HG03342 (cell line): Measurements from ENCODE around the gene UBE2K.
"Not testable (repeated sequence)": the region's sequence is repeated elsewhere in the genome, so short reads cannot be mapped to it uniquely, and the experiment has no call there.

Experiments used
- ATAC-seq: cut with Tn5 transposase; IDR thresholded peaks from one replicate; pipeline ENCODE4 v1.9.1; 2021; ENCODE audit warnings: mild to moderate bottlenecking, moderate library complexity; ENCODE audit not compliant: unreplicated experiment

The UBE2K gene

DNA sequence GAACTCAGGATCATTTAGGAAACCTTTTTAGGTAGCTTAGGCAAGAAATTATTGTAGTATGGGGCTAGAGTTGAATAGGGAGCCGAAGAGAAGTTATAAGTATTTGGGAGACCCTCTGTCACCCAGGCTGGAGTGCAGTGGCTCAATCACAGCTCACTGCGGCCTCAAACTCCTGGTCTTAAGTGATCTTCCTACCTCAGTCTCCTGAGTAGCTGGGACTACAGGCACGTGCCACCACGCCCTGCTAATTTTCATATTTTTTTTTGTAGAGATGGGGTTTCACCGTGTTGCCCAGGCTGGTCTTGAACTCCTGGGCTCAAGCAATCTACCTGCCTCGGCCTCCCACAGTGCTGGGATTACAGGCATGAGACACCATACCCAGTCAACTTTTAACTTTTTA is 23.3 kb downstream of the UBE2K start:
- not testable (repeated sequence) for ATAC-seq

DNA sequence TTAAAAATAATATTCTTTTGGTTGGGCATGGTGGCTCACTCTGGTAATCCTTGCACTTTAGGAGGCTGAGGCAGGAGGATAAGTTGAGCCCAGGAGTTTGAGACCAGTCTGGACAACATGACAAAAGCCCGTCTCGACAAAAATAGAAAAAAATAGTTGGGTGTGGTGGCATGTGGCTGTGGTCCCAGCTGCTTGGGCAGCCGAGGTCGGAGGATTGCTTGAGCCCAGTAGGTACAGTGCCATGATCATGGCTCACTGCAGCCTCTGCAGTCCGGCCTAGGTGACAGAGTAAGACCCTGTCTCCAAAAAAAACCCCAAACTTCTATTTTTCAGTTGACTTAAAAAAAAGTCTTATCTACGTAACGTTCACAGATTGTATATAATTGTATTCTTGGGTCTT is 23.9 kb downstream of the UBE2K start:
- no peak for ATAC-seq

DNA sequence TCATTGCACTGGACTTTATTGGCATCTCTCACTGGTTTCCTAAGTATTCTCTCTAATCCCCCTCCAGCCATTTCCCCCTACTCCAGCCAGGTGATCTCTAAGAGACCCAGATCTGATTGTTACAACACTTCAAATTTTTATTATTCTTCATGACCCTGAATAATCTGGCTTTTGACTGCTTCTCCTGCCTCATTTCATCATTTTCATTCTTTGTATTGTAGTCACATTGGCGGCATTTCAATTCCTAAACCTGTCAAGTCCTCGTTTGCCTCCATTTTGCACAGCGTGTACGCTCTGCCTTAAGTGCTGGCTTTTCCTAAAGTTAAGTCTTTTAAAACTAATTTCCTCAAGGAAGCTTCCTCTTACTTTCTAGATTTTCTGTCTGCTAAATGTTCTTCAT is 31.6 kb downstream of the UBE2K start:
- no peak for ATAC-seq

DNA sequence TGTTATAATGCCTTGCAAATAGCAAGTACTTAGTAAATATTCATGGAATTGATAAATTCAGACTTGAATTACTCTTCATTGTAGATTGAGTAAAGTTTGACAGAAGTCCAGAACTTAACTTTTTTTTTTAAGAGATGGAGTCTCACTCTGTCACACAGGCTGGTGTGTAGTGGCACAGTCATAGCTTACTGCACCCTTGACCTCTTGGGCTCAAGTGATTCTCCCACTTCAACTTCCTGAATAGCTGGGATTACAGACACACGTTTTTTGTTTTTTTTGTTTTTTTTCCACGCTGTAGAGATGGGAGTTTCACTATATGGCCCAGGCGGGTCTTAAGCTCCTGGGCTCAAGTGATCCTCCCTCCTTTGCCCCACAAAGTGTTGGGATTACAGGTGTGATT is 32.1 kb downstream of the UBE2K start:
- ATAC-seq, result no peak

DNA sequence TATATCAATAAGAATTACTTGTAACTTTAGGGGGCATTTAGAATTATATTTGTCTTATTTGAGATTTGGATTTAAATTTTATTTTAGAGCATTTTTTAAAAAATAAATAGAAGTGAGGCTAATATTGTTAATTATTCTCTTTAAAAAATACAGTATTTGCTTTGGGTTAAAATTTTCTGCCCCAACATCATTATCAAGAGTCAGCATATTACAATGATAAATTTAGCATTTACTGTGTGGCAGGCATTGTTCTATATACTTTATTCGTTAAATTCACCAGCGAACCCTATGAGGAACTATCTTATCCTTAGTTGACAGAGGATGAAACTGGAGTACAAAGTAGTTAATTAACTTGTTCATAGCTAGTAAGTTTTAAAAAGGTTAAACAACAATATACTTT is 34.0 kb downstream of the UBE2K start:
- ATAC-seq, result no peak

DNA sequence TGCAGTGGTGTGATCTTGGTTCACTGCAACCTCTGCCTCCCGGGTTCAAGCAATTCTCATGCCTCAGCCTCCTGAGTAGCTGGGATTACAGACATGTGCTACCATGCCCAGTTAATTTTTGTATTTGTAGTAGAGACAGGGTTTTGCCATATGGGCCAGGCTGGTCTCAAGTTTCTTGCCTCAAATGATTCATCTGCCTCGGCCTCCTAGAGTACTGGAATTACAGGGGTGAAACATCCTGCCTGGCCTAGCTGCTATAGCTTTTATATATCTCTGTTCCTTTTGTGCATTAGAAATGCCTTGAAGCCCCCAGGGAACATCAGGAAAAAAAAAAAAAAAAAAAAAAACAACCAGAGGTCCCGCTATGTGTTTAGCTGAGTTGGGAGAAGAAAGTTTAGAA is 34.8 kb downstream of the UBE2K start:
- no peak for ATAC-seq

DNA sequence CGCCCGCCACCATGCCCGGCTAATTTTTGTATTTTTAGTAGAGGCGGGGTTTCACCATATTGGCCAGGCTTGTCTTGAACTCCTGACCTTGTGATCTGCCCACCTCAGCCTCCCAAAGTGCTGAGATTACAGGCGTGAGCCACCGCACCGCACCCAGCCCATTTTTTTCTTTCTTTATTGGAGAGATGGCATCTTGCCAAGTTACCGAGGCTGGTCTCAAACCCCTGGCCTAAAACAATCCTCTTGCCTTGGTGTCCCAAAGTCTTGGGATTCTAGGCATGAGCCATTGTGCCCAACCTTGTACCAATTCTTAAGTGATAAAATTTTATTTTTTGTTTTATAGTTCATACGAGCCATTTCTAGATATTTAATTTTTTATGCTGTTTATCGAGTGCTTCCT is 41.7 kb downstream of the UBE2K start:
- ATAC-seq, result not testable (repeated sequence)

DNA sequence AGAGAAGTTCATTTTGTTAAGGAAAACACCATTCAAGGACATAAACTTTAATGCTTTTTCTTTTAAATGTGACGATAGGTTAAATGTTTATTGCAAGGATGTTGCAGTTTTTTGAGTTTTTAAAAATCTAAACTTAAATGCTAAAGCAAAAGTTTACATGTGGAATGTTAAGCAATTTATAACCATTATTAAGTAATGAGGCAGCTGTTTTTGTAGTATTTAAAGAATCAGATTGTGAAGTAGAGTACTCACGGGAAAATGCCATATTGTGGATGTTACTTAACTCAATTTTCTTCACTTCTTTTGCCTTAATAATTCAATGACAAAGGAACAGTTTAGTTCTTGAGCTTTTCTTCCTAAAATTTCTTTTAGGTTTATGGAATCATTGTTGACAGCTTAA is 43.5 kb downstream of the UBE2K start:
- no peak for ATAC-seq

DNA sequence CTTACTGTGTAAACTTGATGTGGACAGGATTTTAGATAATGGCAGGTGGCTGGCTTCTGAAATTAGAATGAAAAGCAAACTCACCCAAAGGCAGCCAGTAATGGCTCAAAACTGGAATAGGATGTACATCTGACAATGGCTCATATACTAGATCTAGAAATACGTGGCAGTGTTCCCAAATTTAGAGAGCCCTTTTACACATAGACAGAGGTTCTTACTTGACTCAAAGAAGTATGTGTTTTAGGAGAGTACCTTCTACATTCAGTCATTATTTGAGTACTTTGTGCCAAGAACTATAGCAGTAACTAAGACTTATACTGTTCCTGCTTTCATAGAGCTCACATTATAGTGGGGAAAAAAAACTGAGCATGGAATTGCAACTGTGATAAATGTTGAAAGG is 48.0 kb downstream of the UBE2K start:
- no peak for ATAC-seq

DNA sequence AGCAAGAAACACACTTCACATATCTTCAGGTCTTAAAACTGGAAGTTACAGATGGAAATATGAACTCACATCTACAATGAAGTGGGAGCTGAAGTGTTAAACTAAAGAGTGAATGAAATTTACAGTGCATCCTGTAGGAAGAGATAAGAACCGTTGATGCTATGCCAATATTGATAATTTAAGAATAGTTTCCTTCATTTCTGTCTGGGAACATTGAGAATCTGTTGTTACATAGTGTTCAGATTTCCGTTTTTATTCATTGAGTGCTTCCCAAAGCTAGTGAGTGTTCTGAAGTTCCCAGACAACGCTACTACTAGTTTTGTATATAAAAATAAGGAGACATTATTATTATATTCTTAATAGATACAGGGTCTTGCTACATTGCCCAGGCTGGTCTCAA is 52.3 kb downstream of the UBE2K start:
- ATAC-seq, result no peak

DNA sequence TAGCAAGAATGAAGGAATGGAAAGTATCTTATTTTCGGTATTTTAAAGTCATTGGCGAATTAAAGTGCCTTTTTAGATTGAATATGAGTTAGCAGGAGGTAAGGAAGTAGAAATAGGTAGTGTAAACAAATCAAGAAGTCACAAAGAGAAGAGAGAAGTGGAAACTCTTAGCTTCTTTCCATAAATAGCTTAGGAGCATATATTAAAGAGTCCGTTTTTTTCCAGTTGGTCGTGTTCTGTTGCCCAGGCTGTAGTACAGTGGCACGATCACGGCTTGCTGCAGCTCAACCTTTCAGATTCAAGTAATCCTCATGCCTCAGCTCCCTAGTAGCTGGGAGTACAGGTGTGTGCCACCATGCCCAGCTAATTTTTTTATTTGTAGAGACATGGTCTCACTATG is 56.4 kb downstream of the UBE2K start:
- no peak for ATAC-seq

DNA sequence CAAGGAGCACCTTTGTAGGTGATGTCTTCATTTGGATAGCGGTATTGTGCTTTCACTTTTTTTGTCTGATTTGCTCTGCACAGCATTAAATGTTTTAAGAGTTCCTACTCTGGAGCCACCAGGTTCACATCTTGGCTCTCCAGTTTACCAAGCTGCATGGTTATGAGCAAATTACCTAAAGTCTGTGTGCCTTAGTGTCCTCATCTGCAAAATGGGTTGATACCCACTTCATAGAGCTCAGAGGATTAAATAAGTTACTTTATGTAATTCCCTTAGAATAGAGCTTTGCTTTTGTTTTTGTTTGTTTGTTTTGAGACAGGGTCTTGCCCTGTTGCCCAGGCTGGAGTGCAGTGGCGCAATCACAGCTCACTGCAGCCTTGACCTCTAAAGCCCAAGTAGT is 58.2 kb downstream of the UBE2K start:
- ATAC-seq, result no peak

DNA sequence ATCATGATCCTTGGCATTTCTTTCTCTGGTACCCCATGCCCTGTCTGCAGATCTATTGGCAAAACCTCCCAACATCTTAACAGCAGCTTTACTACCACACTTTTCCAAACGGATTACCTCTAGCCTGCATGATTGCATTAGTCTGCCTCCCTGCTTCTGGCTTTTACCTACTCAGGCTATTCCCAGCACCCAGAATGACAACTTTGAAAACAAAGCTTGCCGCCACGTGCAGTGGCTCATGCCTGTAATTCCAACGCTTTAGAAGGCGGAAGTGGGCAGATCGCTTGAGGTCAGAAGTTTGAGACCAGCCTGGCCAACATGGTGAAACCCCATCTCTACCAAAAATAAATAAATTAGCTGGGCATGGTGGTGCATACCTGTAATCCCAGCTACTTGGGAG is 60.2 kb downstream of the UBE2K start:
- ATAC-seq, result no peak

DNA sequence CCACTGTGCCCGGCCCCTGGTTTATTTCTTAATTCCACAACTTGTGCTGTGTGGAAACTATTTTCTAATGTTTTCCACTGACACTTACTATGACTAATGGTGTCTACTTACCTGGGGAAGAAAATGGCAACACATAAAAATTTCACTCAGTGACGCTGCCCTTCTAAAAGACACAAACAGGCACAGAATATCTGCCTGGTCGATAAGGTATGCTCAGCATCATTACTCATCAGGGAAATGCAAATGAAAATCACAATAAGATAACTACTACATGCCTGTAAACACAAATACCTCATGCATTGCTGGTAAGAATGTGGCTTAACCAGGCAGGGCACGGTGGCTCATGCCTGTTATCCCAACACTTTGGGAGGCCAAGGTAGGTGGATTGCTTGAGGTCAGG is 61.6 kb downstream of the UBE2K start:
- no peak for ATAC-seq

DNA sequence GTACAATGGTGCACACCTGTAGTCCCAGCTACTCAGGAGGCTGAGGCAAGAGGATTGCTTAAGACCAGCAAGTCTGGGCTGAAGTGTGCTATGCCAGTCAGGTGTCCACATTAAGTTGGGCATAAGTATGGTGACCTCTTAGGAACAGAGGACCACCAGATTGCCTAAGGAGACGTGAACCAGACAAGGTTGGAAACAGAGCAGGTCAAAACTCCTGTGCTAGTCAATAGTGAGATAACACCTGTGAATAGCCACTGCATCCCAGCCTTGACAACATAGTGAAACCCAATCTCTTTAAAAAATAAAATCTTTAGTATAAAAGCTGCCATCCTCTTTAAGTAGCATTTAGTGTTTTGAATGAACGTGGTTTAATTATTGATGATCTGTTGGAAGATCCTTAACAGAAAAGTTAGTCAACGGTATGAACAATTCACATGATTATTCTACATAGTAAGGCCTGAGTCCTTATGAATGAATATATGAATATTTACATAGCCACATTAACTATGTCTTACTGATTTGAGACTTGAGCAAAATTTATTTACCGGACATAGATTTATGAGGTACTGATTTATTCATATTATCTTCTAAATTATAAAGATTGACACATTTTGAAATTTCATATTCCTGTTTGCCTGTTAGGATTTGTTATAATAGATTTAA is 63.2 kb downstream of the UBE2K start:
- ATAC-seq, result no peak

DNA sequence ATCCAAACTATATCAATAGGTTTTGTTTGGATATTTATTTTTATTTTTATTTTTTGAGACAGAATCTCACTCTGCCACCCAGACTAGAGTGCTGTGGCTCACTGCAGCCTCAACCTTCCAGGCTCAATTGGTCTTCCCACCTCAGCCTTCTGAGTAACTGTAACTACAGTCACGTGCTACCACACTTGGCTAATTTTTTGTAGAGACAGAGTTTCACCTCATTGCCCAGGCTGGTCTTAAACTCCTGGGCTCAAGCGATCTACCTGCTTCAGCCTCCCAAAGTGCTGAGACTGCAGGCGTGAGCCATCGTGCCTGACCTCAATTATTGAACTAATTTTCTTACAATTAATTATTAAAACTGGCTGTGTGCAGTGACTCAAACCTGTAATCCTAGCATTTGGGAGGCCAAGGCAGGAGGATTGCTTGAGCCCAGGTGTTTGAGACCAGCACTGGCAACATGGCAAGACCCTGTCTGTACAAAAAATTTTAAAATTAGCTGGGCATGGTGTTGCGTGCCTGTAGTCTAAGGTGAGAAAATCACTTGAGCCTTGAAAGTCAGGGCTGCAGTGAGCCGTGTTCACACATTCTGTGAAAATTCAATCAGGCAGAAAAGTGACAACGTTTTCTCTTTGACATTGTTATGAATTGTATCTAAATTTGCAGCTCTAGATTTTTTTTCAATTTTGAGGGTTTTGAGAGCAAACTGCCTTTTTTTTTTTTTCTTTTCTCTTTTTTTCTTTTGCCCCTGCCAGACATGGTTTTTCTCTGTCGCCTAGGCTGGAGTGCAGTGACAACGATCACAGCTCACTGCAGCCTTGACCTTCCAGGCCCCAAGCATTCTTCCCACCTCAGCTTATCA is 66.0 kb downstream of the UBE2K start:
- peak; percentile 67 for ATAC-seq

DNA sequence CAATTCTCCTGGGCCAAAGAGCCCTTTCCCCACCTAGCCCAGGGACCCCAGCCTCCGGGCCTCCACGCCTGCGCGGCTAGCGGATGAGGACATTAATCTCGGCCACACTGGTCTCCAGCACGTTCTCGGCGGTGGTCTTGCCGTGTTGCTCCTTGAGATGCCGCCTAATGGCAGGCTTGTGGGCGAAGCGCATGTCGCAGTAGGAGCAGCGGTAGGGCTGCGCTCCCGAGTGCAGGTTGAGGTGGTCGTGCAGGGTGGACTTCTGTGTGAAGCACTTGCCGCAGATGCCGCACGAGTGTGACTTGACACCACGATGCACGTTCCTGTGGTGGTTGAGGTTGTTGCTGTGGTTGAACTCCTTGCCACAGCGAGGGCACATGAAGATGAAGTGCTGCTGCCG is 72.1 kb downstream of the UBE2K start:
- ATAC-seq, result no peak

DNA sequence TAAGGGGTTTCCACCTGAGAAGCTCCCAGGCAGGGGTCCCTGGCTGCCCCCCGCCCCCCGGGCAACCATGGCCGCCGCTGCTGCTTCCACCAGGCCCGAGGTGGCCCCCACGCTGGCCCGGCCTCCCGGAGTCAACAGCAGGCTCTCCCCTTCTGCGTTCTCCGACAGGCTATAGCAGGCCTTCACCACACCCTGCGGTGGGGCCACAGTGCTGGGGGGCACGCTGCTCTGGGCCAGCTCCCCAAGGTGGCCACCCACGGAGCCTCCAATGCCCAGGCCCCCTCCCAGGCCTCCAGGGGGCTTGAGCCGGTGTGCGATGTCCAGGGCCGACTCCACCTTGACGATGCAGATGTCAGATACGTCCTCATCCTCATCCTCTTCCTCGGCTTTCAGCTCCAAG is 72.5 kb downstream of the UBE2K start:
- no peak for ATAC-seq

DNA sequence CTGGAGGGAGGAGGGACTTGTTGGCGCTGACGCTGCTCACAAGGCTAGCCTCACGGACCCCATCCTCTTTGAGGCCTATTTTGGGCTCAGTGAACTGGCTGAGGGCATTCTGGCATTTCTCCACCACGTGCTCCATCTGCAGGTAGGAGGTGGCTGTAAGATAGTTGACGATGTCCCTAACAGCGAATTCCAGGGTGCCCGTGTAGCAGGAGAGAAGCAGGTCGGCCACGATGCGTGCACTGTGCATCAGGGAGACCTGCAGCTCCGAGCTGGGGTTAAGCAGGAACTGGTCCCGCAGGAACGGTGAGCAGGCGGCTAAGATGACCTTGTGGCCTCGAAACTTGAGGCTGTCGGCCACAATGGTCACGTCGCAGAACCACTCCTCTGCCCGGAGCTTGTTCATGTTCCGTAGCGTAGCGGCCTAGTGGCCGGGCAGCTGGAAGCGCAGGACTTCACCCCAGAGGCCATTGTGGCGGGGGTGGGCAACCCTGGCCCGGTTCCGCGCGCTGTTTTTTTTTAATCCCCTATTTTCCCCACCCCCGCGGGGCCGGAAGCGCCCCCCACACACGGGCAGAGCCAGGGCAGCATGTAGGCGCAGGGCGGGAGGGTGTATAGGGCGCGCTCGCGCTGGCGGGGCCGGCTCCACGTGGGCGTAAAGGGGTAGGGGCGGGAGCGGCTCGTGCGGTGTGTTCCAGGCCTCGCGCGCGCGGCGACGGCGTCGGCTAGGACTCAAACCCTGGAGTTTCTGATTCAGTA is 73.2 kb downstream of the UBE2K start:
- ATAC-seq, result no peak

DNA sequence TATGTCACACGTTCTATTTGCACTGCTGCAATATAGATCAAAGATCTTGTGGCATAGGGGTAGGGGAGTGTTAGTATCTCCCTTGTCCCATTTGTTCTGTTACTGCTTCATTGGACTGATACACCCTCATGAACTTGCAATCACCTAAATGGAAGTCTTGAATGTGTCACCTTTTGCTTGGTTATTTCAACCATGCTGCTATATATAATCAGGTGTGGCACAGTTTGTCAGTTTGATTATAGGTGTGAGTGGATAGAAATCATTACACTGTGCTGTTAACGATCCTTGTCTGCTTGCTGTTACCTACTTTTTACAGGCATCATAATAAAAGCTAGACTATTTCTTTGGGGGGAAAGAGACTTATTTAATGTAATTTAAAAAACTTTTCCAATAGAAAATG is 84.1 kb downstream of the UBE2K start:
- not testable (repeated sequence) for ATAC-seq

DNA sequence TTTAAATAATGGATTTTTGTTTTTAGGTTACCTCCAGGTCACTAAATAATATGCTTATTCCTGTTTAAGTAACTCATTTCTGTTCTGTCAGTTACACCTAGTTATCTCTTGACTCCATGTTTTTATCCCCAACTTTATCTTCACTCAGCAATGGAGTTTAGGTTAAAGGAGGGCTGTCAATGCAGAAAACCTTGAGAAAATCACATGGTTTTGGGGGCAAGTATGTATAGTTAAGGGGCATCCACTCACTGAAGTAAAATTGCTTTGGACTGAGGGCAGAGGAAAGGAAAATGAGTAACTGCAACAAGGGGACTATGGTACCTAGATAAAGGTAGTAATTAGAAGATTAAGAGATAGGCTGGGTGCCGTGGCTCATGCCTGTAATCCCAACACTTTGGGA is 87.1 kb downstream of the UBE2K start:
- no peak for ATAC-seq

DNA sequence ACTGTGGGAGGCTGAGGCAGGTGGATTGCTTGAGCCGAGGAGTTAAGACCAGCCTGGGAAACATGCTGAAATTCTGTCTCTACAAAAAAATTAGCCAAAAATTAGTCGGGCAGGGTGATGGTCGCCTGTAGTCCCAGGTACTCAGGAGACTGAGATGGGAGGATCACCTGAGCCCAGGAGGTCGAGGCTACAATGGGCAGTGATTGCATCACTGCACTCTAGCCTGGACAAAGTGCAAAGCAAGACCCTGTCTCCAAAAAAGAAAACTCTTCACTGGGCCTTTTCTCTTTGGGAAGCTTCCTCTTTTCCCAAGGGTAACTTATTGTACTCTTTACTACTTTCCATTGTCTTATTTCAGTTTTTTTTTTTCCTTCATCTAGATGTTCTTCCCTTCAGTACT is 88.9 kb downstream of the UBE2K start:
- no peak for ATAC-seq
